HEK293 (cell line): ENCODE measurements around the gene LZTR1.
A peak's percentile ranks its signal among the peaks of the same experiment; 100 is the strongest.

Experiments
- CTCF ChIA-PET: fragments of 350-600 bp; formaldehyde crosslinking; extraction: SDS; loops from one replicate; lab custom pipeline; 2021; ENCODE audit warnings: antibody characterized with exemption; lab: Yijun Ruan, JAX
- POLR2A ChIA-PET: fragments of 300-600 bp; formaldehyde crosslinking; extraction: SDS; loops from one replicate; lab custom pipeline; 2020; ENCODE audit warnings: antibody characterized with exemption, inconsistent platforms; lab: Yijun Ruan, JAX
- H3K27ac ChIP-seq: fragments of 200-500 bp; sonication (Bioruptor generic); 2 replicates; pipeline ENCODE4 v1.5.1; 2014; ENCODE audit warnings: low read depth, low read length, control low read depth, inconsistent platforms; ENCODE audit errors: extremely low read depth
- H3K36me3 ChIP-seq, 2 experiments: fragments of 200-500 bp in 1 of 2; sonication (Bioruptor generic) in 1 of 2; 1 replicate in 1 of 2; 2 replicates in 1 of 2; pipeline ENCODE4 v1.5.1; 2014 to 2017; ENCODE audit warnings: inconsistent platforms in 2 of 2, low read length in 2 of 2; ENCODE audit not compliant: control insufficient read depth in 2 of 2, insufficient read depth in 1 of 2
- H3K4me1 ChIP-seq: fragments of 200-500 bp; sonication (Bioruptor generic); 2 replicates; pipeline ENCODE4 v1.5.1; 2014; ENCODE audit warnings: mild to moderate bottlenecking, low read length, inconsistent platforms; ENCODE audit not compliant: control insufficient read depth, insufficient read depth
- H3K4me3 ChIP-seq: 2 replicates; pipeline ENCODE4 v1.5.1; 2011; ENCODE audit warnings: low read depth, mild to moderate bottlenecking, control low read depth, low read length, moderate library complexity
- H3K9me3 ChIP-seq: fragments of 200-500 bp; sonication (Bioruptor generic); 2 replicates; pipeline ENCODE4 v1.5.1; 2014; ENCODE audit warnings: low read depth, low read length, inconsistent platforms; ENCODE audit not compliant: control insufficient read depth, insufficient read depth
- HOXD13 ChIP-seq: sonication (generic); formaldehyde crosslinking; IDR thresholded peaks from 2 replicates; pipeline ENCODE4 v1.8.0; 2022; ENCODE audit warnings: missing genetic modification reagents, borderline replicate concordance
- KLF16 ChIP-seq: fragments of 450-650 bp; formaldehyde crosslinking; IDR thresholded peaks from 2 replicates; pipeline ENCODE4 v1.5.1; 2017; ENCODE audit warnings: missing biosample characterization, missing genetic modification characterization
- MZF1 ChIP-seq: fragments of 450-650 bp; formaldehyde crosslinking; IDR thresholded peaks from 2 replicates; pipeline ENCODE4 v1.5.1; 2017; ENCODE audit warnings: missing biosample characterization, missing genetic modification characterization, borderline replicate concordance
- REST ChIP-seq: fragments of 450-650 bp; formaldehyde crosslinking; IDR thresholded peaks from 2 replicates; pipeline ENCODE4 v1.5.1; 2016; ENCODE audit warnings: missing biosample characterization, missing genetic modification characterization
- ZBTB17 ChIP-seq: fragments of 450-650 bp; formaldehyde crosslinking; IDR thresholded peaks from 2 replicates; pipeline ENCODE4 v1.5.1; 2016; ENCODE audit warnings: missing biosample characterization, missing genetic modification characterization
- ZNF114 ChIP-seq: fragments of 450-650 bp; formaldehyde crosslinking; IDR thresholded peaks from 2 replicates; pipeline ENCODE4 v1.5.0; 2017; ENCODE audit warnings: missing biosample characterization, missing genetic modification characterization
- ZNF121 ChIP-seq: fragments of 450-650 bp; formaldehyde crosslinking; IDR thresholded peaks from 2 replicates; pipeline ENCODE4 v1.5.1; 2016; ENCODE audit warnings: missing biosample characterization, missing genetic modification characterization
- ZNF133 ChIP-seq: fragments of 450-650 bp; formaldehyde crosslinking; IDR thresholded peaks from 2 replicates; pipeline ENCODE4 v1.5.1; 2016; ENCODE audit warnings: missing biosample characterization, missing genetic modification characterization
- ZNF155 ChIP-seq: fragments of 450-650 bp; formaldehyde crosslinking; IDR thresholded peaks from 2 replicates; pipeline ENCODE4 v1.5.1; 2016; ENCODE audit warnings: missing biosample characterization, missing genetic modification characterization
- ZNF169 ChIP-seq: fragments of 450-650 bp; formaldehyde crosslinking; IDR thresholded peaks from 2 replicates; pipeline ENCODE4 v1.5.1; 2016; ENCODE audit warnings: missing biosample characterization, missing genetic modification characterization
- ZNF274 ChIP-seq, 2 experiments: fragments of 200-500 bp in 1 of 2; fragments of 450-650 bp in 1 of 2; sonication (Bioruptor generic) in 1 of 2; formaldehyde crosslinking in 1 of 2; IDR thresholded peaks; 2 replicates each; pipeline versions ENCODE4 v1.5.1 to v1.6.1; 2014 to 2016; ENCODE audit warnings: borderline replicate concordance in 1 of 2, inconsistent platforms in 1 of 2, low read length in 1 of 2, missing biosample characterization in 1 of 2, missing genetic modification characterization in 1 of 2
- ZNF350 ChIP-seq: fragments of 450-650 bp; formaldehyde crosslinking; IDR thresholded peaks from 2 replicates; pipeline ENCODE4 v1.5.0; 2017; ENCODE audit warnings: missing biosample characterization, mild to moderate bottlenecking, missing genetic modification characterization
- ZNF473 ChIP-seq: fragments of 450-650 bp; formaldehyde crosslinking; IDR thresholded peaks from 2 replicates; pipeline ENCODE4 v1.5.1; 2017; ENCODE audit warnings: missing biosample characterization, missing genetic modification characterization
- ZNF48 ChIP-seq: fragments of 450-650 bp; formaldehyde crosslinking; IDR thresholded peaks from 2 replicates; pipeline ENCODE4 v1.5.1; 2016; ENCODE audit warnings: missing biosample characterization, missing genetic modification characterization
- ZNF501 ChIP-seq: fragments of 450-650 bp; formaldehyde crosslinking; IDR thresholded peaks from 2 replicates; pipeline ENCODE4 v1.5.1; 2016; ENCODE audit warnings: missing biosample characterization, missing genetic modification characterization
- ZNF610 ChIP-seq: fragments of 450-650 bp; formaldehyde crosslinking; IDR thresholded peaks from 2 replicates; pipeline ENCODE4 v1.5.1; 2016; ENCODE audit warnings: missing biosample characterization, missing genetic modification characterization, borderline replicate concordance
- ZNF626 ChIP-seq: fragments of 450-650 bp; sonication (Bioruptor Pico); formaldehyde crosslinking; IDR thresholded peaks from 2 replicates; pipeline ENCODE4 v1.5.1; 2018; ENCODE audit warnings: missing biosample characterization, missing genetic modification characterization, inconsistent platforms
- ZNF792 ChIP-seq: fragments of 450-650 bp; formaldehyde crosslinking; IDR thresholded peaks from 2 replicates; pipeline ENCODE4 v1.5.1; 2016; ENCODE audit warnings: missing biosample characterization, missing genetic modification characterization
- ZXDB ChIP-seq: fragments of 450-650 bp; formaldehyde crosslinking; IDR thresholded peaks from 2 replicates; pipeline ENCODE4 v1.5.1; 2016; ENCODE audit warnings: missing biosample characterization, missing genetic modification characterization
- TF ChIP-seq, protein P1 (sequence below): fragments of 450-650 bp; formaldehyde crosslinking; IDR thresholded peaks from 2 replicates; pipeline ENCODE4 v1.5.1; 2016; ENCODE audit warnings: missing biosample characterization, missing genetic modification characterization
- TF ChIP-seq, protein P2 (sequence below): fragments of 450-650 bp; formaldehyde crosslinking; IDR thresholded peaks from 2 replicates; pipeline ENCODE4 v1.5.1; 2016; ENCODE audit warnings: missing biosample characterization, missing genetic modification characterization

The LZTR1 gene

GRCh38 chr22:20949698-20950183 is 32.4 kb upstream of the LZTR1 start (continued):
- TF ChIP-seq, protein P1, sequence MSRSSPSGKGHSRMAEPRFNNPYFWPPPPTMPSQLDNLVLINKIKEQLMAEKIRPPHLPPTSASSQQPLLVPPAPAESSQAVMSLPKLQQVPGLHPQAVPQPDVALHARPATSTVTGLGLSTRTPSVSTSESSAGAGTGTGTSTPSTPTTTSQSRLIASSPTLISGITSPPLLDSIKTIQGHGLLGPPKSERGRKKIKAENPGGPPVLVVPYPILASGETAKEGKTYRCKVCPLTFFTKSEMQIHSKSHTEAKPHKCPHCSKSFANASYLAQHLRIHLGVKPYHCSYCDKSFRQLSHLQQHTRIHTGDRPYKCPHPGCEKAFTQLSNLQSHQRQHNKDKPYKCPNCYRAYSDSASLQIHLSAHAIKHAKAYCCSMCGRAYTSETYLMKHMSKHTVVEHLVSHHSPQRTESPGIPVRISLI (tag by site-specific recombination) = no peak
- TF ChIP-seq ZNF473 (tag by site-specific recombination) = no peak
- no peak for TF ChIP-seq ZNF48 (tag by site-specific recombination)
- no peak for TF ChIP-seq ZBTB17 (tag by site-specific recombination)
- TF ChIP-seq, all 188 proteins: peak for 0

- Histone ChIP-seq H3K4me3 (no peak overlapping the region), H3K36me3 (peaks cover 5 to 68% of the 10 kb centered on the region in 2 experiments; a peak in 2 of 3 replicates), H3K4me1 (no peaks in the 10 kb centered on the region), H3K27ac (peak overlapping the region; percentile 7; the same call in 1 of the 2 replicates)
- POLR2A ChIA-PET = interaction anchor here (0.5 to 1.3 kb wide), 4 partner anchors 14 to 33 kb away, joined by 3 to 6 read pairs (median 4); partner anchors contain the start of gene LZTR1
- no peak for TF ChIP-seq ZNF610 (tag by site-specific recombination)
- TF ChIP-seq, protein P1 (tag by site-specific recombination) = no peak
- TF ChIP-seq, protein P2, sequence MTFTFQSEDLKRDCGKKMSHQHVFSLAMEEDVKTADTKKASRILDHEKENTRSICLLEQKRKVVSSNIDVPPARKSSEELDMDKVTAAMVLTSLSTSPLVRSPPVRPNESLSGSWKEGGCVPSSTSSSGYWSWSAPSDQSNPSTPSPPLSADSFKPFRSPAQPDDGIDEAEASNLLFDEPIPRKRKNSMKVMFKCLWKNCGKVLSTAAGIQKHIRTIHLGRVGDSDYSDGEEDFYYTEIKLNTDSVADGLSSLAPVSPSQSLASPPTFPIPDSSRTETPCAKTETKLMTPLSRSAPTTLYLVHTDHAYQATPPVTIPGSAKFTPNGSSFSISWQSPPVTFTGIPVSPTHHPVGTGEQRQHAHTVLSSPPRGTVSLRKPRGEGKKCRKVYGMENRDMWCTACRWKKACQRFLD (tag by site-specific recombination) = no peak
- no peak for TF ChIP-seq ZNF155 (tag by site-specific recombination)
- no peak for TF ChIP-seq ZNF114
- no peak for TF ChIP-seq ZNF133 (tag by site-specific recombination)
- no peak for TF ChIP-seq ZXDB (tag by site-specific recombination)
- no peak for TF ChIP-seq KLF16 (tag by site-specific recombination)
- TF ChIP-seq ZNF350 (tag by site-specific recombination) = no peak
- no peak for TF ChIP-seq ZNF169
- TF ChIP-seq ZNF626 (tag by site-specific recombination) = no peak
- TF ChIP-seq ZNF501 = no peak
- TF ChIP-seq MZF1 (tag by site-specific recombination) = no peak
- TF ChIP-seq HOXD13 = no peak
- no peak for TF ChIP-seq ZNF792 (tag by site-specific recombination)
- TF ChIP-seq REST = no peak
- no peak for TF ChIP-seq ZNF121 (tag by site-specific recombination)
- no peak for TF ChIP-seq ZNF274 (IDR thresholded peaks at IDR 0.05; ENCODE audit: low read length)
- no peak for TF ChIP-seq ZNF274 (tag by site-specific recombination; IDR thresholded peaks at IDR 0.05; ENCODE audit: borderline replicate concordance)
- TF ChIP-seq, all 188 proteins: peak for 0
- CTCF ChIA-PET = interaction anchor here (0.5 to 1.5 kb wide), 4 partner anchors 10 to 66 kb away, joined by 3 to 5 read pairs (median 3); partner anchors contain the start of gene LZTR1
- no peaks in the 10 kb centered on the region for H3K9me3 ChIP-seq
These were observed 30.8 kb upstream of the LZTR1 start for GRCh38 chr22:20951151-20951931.
